GM21619 (cell line): Measurements from ENCODE around the gene DLGAP1.

Experiments
- ATAC-seq: cut with Tn5 transposase; IDR thresholded peaks from one replicate; pipeline ENCODE4 v1.9.1; 2021; ENCODE audit not compliant: unreplicated experiment

Gene DLGAP1

DNA sequence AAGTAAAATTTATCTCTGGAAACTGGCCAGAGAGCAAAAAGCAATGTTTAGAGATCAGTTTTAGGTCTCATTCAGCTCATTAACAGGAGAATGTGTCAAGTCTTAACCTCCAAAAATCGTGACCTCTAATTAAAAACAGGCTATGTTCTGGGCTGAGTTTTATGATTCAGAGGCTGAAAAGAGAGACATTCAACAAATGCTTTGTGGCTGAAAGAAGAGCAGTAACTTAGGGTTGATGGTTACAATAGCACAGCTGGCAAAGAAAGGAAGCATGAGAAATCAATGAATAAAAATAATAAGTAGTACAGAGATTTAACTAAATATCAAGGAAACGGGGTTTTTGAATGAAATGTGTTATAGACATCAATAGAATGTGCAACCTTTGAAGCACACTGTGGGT is 992.1 kb downstream of the DLGAP1 start:
- no peak for ATAC-seq

- ATAC-seq = no peak
Measured at GRCh38 chr18:3461704-3462103, 993.4 kb downstream of the DLGAP1 start.

- ATAC-seq = no peak
Measured at GRCh38 chr18:3460823-3461398, 994.2 kb downstream of the DLGAP1 start.

GRCh38 chr18:3458952-3459853 is 995.9 kb downstream of the DLGAP1 start:
- no peak for ATAC-seq

DNA sequence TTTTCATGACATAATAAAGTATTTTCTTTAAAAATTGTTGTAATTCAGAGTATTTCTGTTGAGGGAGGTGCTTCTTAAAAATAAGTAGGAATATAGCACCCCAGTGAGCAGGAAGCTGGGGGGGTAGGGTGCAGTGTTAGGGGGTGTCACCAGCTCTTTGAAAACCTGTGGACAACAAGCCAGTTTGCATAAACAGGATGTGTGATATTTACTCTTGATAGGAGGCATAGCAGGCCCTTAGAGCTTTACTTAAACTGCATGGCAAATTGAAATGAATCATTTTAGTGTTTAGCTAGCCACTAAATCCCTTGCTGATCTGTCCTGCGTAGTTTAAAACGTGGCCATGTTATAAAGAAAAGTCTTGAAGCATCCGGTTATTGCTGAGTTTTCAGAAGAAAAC is 996.7 kb downstream of the DLGAP1 start:
- ATAC-seq = no peak

DNA sequence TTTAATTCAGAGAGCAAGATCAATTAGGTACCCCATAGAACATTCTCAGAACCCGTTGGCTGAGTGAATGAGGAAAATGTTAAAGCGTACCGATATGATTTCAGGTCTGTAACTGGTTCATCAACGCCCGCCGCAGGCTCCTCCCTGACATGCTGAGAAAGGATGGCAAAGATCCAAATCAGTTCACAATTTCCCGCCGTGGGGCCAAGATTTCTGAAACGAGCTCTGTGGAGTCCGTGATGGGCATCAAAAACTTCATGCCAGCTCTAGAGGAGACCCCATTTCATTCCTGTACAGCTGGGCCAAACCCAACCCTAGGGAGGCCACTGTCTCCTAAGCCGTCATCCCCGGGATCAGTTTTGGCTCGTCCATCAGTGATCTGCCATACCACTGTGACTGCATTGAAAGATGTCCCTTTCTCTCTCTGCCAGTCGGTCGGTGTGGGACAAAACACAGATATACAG is 997.8 kb downstream of the DLGAP1 start:
- ATAC-seq = no peak

GRCh38 chr18:3456686-3457069 is 998.4 kb downstream of the DLGAP1 start:
- ATAC-seq = no peak

GRCh38 chr18:3455907-3456685 is 999.0 kb downstream of the DLGAP1 start:
- no peak for ATAC-seq

DNA sequence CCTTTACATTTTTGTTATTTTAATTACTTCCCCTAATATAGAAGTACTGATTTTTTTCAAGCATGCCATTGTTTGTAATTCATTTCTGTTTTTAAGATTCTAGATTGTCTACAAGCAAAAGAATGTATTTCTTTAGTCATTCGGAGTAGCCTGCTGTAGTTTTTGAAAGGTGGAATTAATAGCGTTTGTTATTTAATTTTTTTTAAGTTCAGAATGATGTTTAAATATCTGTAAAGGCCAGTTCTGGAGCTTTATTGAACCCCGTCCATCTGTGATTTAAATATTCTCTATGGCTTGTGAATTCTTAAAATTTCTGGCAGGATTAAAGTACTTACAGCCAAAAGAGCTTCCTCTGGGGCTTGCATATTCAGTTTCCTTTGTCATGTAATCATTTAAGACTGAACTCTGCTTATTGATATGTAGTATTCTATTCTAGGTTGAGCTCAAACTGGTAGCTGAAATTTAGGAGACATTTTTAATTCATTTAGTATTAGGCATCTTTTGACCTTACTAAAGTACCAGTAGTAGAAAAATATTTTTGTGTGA is 999.9 kb downstream of the DLGAP1 start:
- no peak for ATAC-seq

DNA sequence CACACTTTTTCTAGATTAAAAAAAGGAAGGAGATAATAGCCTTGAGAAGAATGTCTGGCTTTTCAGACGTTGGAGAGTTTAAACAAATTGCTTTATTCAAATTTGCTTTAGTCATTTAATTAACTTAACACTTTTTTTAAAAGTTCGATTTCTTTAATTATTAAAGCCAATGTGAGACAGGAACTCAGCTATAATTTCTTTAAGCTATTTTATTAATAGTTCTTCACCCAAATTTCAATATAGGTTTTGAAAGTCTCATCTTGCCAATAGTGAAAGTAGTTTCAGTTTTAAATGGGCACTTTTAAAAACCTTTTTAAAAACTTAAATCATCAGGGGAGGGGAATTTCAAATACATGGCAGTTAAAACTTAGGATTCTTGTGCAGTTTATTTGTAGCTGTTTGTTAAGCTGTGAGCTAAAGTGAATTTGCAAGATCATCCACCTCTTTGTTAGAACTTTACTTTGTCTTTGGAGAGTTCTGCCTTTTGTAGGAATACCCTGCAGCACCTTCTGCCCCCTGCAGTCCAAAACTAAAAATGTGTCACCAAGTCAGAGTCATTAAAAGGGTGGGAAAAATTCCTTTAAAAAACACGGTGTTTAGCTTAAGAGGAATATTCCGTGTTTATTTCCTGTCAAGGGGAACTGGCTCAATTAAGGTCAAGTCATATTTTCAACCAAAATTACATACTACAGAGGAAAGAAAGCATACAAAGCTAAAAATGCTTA is 1000.6 kb downstream of the DLGAP1 start:
- no peak for ATAC-seq

DNA sequence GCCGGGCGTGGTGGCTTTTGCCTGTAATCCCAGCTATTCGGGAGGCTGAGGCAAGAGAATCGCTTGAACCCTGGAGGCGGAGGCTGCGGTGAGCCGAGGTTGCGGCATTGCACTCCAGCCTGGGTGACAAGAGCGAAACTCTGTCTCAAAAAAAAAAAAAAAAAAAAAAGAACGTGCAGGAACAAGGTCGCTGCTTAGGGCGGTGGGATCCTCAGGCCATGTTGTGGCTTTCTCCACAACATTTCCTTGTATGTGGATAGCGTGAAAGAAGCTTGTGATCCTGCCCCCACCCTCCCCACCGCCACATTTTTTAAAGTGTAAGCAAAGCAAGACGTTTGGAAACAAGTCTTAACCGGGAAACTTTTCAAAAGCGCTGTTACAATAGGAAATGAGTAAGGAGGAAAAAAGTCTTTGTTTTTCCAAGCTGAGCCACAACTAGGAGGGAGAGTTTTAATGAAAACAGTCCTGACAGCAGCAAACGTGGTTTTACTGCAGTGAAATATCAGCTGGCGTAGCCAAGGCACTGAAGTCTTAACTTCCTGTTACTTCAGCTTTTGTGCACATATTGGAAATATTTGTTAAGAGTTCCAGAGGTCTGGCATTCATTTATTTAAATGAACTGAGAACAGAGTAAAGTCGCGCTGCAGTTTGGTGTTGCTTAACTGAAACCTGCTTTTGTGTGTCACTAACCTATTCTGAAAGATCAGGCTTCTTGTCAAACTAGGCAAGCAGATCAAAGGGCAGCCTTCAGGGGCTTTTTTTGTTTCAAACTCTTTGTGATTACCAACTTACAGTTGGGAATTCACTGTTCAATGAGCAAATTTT is 1001.4 kb downstream of the DLGAP1 start:
- no peak for ATAC-seq

GRCh38 chr18:3452750-3453539 is 1002.2 kb downstream of the DLGAP1 start:
- ATAC-seq = no peak

DNA sequence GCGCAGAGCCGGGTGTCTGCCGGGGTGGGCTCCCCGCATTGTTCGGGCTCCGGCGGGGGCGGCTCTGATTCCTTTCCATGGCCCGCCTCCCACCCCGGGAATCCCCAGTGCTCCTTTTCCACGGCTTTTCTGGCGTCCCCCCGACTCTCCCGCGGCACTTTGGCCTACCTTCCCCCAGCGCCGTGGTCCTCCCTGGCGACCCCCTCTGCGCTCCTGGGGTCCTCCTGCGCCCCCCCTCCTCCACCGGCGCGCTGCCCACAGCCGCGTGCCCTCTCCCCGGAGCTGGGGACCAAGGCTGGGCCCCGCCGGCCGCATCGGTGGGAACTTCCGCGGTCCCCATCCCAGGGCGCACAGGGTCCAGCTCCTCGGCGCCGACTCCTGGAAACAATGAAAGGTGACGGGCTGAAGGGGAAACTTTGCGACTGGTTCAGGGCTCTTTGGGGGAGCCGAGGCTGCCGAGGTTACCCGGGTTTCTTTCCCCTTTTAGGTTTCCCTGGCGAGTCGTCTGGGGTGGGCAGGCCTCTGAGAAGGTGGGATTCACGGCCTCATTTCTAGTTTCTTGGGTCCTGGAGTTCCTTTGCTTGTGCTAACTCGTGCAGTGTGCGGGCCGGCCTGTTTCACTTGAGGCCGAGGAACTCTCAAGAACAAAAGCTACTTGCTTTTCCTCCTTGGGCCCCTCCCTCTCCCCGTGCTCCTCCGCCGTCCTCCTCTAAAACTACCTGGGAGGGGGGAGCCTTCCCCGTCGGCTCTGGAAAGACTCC is 1002.9 kb downstream of the DLGAP1 start:
- no peak for ATAC-seq

DNA sequence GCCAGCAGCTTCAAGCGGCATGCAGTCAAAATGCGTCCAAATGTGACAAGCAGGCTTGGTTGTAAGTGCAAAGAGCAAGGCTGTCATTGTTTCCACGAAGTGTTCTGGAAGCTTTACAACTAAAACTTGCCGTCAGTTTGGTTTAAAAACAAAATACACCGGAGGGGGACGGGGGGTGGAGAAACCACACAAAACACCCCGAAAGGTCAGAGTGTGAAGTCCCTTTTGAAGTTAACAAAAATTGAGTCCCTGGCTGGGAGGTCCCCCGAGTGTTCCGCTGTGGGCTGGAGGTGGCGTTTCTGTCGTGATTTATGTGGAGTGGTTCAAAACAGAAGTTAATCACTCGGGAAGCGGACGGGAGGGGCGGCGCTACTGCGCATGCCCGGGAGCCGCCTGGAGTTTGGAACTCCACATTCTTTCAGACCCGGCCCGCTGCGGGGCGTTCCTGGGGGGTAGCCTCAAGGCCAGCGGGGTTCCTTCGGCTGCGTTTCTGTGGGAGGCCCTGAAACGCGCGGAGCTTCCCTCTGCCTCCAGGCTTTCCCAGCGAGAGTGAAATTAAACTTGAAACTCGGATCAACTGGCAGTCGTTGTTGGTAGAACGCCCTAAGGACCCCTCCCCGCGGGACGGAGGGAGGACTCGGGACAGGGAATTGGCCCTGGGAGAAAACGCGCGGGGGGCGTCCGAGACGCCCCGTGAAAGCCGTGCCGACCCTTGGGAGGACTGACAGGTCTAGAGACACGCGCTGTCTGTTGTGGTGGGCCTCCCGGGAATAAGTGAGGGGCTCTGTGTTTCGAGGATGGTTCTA is 1003.7 kb downstream of the DLGAP1 start:
- ATAC-seq = no peak

DNA sequence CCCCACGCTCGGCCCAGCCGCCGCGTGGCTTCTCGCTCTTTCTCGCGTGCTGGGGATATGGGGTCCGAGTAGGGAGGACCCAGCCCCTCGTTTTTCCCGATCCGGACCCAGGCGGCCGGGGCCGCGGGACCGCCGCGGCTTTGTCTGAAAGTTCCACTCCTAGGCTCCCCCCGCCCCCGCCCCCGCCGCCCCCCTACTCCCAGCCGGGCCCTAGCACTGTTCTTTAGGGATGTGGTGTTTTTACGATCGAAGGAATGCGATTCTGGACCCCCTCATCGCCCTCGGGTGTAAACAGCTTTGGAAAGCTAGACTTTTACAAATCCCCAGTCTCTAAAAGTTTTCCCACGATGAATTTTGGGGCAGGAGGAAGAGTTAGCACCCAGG is 1004.3 kb downstream of the DLGAP1 start:
- ATAC-seq = no peak

- no peak for ATAC-seq
Measured at GRCh38 chr18:3450012-3450798, 1004.9 kb downstream of the DLGAP1 start, which contains the start of gene TGIF1. Gene TGIF1 (plus strand): TSS chr18:3450172. CDS start chr18:3450490, 318 bp downstream.
